ENCODE results near the gene ACTR3C.
"Not testable (repeated sequence)": the region's sequence is repeated elsewhere in the genome, so short reads cannot be mapped to it uniquely, and the experiment has no call there.

The ACTR3C gene

DNA sequence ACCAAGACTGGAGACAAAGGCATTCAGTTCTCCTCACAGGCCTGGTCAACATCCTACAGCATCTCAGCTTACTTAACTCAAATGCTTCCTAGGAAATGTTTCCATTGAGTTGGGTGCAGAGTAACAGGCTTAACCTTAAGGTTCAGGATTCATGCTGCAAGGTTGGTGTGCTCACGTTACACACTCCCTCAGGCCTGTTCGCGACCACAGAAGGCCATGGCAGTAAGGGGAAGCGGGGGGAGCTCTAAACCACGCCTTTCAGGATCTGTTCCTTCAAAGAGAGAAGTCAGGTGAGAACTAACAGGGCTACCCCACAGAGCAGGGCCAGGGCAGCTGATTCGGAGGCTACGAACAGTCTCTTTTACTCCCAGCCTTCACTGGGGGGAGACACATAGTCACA is 35.5 kb downstream of the ACTR3C start:
- DNase-seq (ENCODE audit: extremely low read depth in 1 of 2, low read depth in 1 of 2) = not testable (repeated sequence)

DNA sequence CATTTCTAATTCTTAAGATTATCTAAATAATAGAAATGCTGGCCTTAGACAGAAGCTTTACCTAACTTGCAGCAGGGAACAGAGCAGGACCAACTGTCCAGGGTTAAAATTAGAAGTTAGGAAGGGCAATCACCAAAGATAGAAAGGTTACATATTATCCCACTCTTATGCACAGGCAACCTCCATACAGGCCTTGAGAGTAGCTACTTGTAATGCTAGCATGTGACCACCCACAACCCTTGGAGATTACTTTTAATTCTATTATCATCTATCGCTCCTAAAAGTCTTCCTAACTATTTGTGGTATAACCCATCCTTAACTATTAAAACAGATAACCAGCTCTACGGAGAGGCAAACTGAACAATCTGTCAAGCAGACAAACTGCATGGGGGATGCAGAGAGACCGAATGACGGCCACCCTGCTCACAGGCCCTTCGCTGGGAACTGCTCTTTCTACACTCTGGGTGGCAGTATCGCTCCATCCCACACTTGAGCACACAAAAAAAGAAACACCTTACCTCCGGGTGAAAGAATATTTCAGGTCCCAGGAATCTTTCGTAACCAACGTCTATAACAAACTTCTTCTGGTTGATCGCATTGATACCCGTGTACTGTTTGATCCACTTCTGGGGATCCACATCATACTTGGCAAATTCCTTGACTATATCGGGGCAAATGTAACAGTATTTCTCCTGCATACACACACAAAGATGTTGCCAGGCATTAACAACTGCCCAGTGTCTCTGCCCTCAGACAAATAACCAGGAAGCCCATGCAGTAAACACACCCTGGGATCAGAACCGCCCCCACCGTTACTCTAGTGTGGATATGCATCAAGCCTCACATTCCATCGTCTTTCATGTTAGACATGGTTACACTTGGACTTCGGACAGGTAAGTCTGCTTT is 37.2 kb downstream of the ACTR3C start:
- DNase-seq (ENCODE audit: extremely low read depth in 1 of 2, low read depth in 1 of 2) = not testable (repeated sequence)

DNA sequence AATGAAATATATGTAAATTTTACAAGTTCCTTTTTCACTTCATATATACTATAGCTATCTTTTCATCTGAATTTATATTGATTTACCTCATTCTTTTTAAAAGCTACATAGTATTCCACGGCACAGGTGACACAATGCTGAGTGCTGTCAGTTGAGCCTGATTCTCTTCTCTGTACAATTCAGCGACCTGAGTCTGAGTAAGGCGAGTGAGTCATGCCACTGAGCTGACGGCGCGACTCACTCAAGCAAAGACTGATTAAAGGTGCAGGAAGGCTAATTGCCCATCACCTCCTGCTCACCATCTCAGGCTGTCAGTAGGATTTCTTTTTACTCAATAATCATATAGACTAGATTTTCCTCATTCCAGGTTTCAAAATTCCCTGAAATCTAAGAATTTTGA is 39.7 kb downstream of the ACTR3C start:
- not testable (repeated sequence) for DNase-seq (ENCODE audit: extremely low read depth in 1 of 2, low read depth in 1 of 2)

DNA sequence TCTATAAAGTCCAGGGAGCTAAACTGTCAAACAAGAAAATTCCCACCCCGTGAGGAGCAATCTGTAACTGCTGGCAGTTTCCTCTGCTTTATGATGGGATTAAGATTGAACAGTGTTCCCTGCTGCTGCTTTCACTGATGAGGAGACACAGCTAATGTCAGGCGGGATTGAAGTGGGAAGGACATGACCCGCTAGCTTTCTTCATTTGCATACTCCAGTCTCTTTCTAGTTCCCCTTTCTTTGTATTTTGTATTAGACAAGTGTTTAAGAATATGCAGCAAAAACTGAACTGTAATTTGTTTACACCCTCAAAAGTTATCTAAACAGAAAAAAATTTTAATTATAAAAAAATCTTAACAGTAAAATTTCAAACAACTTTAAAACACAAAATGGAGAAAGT is 40.2 kb downstream of the ACTR3C start:
- not testable (repeated sequence) for DNase-seq (ENCODE audit: extremely low read depth in 1 of 2, low read depth in 1 of 2)

DNA sequence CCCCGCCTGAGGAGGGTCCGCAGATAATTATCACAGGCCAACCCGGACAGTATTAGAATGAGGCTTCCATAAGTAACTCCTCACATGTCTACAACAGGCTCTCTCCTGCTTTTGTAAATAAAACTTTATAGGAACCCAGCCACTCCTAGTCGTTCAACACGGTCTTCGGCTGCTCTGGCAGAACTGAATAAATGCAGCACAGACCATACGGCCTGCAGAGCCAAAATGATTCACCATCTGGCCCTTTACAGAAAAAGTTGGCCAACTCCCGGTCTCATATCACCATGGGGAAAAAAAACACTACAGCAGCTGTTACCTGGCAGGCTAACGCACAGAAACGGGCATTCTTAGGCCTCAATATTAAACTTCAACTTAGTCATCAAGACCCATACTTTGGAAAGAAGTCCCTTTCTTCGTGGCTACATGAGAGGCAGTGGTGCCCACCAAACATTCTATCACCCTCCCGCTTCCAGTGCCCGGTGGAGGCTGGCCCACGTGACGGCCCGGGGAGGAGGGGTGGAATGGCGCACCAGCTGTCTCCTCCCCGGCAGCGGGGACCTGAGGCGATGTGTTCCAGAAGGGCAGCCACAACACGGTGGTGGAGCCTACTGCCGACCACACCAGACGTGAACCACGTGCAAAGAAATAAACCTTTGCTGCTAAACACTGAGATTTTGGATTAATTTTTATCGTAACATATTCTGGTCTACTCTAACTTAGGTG is 41.5 kb downstream of the ACTR3C start:
- not testable (repeated sequence) for DNase-seq (ENCODE audit: extremely low read depth in 1 of 2, low read depth in 1 of 2)

DNA sequence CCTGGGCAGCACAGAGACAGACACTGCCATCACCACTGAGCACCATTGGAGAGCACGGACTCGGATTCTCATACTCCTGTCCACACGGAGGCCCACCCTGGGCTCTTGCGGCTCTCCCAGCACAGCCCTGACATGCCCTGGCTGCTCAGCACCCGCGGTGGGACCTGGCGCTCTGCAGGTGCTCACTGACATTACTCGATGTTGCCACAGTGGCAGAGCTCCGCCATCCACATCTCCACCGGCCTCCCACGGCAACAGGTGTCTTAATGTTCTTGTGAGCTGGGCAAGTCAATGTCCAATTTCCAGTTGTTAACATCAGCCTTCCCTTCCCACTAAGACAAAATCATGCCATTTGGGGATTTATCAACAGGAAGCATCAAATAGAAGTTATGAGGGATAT is 45.0 kb downstream of the ACTR3C start:
- DNase-seq (ENCODE audit: extremely low read depth in 1 of 2, low read depth in 1 of 2) = not testable (repeated sequence)

DNA sequence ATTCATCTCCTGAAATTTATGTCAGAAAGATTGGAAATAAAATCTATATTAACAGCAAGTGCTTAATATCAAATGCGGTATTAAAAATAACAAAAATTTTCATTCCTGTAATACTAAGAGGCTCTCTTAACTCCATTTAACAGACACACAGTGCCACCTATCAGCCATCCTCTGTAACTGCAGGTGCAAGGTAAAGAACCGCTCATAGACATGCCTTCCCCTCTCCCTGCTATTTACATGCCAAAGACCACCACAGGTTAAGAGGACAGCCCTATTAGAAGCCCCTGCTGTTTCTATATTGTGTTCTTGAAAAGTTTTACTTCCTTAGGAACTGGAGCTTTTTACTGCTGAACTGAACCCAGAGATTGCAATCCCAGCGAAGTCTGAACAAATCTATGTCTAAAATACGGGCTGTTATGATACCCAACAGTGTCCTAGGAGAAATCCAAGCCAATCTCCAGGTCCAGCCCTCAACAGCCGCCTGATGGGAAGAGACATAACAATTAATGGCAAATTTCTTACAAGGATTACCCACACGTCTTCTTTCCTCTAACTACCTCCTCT is 47.1 kb downstream of the ACTR3C start:
- not testable (repeated sequence) for DNase-seq (ENCODE audit: extremely low read depth in 1 of 2, low read depth in 1 of 2)

DNA sequence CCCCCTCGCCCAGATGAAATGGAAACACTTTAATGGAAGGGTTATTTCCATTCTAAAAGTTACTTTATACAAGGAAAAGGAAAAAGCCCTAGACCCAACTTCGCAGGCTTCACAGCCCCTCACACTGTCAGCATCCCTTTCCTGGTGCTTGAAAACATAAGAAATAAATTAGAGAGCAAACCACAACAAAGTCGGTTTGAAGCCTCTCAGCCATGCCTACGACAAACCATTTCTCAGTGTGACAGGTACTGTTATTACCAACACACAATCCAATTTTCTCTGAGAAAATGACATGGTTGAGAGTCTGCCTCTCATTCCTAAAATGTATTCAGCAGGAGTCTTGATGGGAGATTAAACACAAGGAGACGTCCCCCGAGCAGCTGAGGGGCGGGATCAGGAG is 51.4 kb downstream of the ACTR3C start:
- DNase-seq (ENCODE audit: extremely low read depth in 1 of 2, low read depth in 1 of 2) = not testable (repeated sequence)

DNA sequence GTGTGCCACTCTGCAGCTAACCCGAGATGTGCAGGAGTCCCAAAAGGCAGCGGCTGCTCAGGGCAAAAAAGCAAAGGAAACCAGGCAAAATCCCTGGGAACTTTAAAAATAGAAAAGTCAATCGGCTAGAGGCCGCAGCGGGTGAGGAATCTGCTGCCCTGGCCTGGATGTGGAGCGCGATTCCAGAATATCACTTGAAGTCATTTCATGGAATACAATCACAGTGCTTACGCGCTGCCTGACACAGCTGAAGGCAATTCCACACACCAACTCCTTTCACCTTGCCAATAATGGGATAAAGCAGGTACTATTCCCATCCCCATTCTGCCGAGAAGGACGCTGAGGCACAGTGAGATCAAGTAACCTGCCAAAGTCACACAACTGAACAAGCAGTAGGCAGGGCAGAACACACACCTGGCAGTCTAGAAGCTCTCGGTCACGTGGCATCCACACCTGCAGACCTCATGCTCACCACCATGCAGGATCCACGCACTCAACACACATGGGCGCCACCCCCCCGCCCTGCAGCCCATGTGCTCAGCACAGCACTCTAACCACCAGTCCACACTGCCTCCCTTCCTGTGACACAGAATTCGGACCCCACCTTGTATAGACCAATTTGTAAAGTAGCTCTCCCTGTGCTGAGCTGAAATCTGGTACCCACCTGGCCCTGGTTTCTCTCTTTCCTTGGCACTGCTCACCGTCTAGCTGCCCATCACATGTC is 53.1 kb downstream of the ACTR3C start:
- not testable (repeated sequence) for DNase-seq (ENCODE audit: extremely low read depth in 1 of 2, low read depth in 1 of 2)

DNA sequence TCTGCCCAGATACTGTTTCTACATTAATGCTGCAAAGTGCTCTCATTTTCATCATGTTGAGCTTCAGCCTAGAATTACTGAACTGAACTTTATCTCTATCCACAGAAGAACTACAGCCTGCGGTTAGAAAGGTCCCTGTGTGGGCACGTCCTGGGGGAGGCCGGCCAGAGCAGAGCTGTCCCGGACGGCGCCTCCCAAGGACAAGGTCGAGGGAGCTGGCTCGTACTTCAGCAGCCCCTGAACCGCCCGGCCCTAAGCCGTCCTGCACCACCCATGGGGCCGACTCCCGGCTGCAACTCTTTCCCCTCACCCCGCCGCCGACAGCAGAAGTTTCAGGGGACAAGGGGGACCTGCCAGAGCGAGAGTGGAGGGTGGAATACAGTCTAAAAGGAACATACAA is 54.5 kb downstream of the ACTR3C start:
- DNase-seq (ENCODE audit: extremely low read depth in 1 of 2, low read depth in 1 of 2) = not testable (repeated sequence)

DNA sequence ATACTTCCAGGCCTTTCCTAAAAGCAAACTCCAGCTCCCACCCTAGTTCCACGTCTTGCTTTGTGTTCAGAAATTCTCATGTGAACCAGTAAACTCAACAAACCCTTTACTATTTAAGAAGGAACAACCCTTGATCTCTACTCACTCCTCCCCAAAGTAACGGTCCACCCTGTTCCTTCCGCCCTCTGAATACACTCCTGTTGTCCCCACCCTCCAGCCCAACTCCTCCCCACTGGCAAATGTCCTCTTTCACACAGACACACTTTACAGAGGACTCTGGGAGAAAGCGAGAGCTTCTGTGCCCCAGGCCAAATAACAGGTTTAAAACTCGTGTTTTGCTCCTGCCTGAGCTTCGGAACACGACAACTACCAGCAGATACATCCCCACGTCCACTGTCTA is 55.1 kb downstream of the ACTR3C start:
- DNase-seq (ENCODE audit: extremely low read depth in 1 of 2, low read depth in 1 of 2) = not testable (repeated sequence)

DNA sequence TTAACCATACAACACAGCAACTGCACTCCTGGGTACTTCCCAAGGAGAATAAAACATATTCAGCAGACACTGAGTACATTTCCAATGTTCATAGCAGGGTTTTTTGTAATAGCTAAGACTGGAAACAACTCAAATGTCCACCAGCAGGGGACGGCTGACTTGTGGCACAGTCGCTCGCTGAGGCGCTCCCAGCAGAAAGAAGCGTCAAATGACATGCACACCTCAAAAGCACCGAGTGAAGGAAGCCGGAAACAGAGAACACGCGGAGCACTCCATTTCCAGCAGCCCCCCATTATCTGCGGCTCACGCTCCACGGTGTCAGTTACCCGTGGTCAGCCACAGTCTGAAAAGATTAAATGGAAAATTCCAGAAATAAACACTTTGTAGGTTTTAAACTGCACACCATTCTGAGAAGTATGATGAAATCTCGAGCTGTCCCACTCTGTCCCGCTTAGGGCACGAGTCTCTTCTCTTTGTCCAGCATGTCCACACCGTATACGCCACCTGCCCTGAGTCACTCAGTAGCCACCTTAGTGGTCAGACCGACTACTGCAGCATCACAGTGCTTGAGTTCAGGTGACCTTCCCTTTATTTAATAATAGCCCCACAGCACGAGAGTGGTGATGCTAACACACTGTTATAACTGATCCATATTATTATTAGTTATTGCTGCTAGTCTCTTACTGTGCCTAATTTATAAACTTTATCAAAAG is 56.2 kb downstream of the ACTR3C start:
- not testable (repeated sequence) for DNase-seq (ENCODE audit: extremely low read depth in 1 of 2, low read depth in 1 of 2)

DNA sequence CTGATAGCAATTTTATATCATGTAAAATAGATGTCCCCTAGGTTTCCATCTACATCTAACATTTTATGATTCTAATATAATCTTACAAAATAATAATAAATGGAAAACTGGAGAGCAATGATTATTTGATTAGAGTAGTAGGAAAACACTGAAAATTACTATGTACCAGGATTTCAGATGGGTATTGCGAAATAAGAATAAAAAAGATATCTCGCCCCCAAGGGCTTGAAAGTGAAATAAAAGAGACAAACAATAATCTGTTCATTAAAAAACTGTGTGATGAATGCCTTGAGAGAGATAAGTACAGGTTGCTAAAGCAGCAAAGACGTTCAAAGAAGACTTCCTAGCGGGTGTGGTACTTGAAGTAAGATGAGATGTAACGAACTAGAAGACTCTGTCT is 60.7 kb downstream of the ACTR3C start:
- not testable (repeated sequence) for DNase-seq (ENCODE audit: extremely low read depth in 1 of 2, low read depth in 1 of 2)

DNA sequence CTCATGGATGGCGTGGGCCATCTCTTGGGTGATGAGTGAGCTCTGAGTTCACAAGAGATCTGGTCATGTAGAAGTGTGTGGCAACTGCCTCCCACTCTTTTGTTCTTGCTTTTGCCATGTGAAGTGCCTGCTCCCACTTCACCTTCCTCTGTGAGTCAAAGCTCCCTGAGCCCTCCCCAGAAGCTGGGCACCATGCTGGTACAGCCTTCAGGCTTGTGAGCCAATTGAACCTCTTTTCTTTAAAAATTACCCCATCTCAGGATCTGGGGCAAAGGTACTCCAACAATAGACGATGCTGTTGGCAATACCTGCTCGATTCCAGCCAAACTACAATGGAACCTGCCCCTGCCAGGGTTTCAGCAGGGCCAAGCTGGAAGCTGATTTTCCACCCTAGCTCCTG is 75.6 kb downstream of the ACTR3C start:
- DNase-seq (ENCODE audit: extremely low read depth in 1 of 2, low read depth in 1 of 2) = not testable (repeated sequence)

DNA sequence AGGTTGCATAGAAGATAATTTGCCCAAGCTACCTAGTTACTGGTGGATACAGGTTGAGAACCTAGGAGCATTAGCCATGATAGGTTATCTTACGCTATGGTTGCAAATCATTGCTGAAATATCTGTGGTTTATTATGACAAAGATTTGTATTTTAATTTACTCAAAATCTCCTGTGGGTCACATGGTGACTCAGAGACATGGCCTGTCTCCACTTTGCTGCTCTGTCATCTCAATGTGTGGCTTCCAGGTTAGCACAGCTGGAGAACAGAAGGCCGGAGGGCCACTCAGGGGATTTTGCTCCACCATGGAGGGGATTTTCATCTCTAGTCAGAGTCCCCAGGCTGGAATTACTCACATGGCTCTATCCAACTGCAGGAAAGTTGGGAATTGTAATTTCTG is 78.1 kb downstream of the ACTR3C start:
- DNase-seq (ENCODE audit: extremely low read depth in 1 of 2, low read depth in 1 of 2) = not testable (repeated sequence)

DNA sequence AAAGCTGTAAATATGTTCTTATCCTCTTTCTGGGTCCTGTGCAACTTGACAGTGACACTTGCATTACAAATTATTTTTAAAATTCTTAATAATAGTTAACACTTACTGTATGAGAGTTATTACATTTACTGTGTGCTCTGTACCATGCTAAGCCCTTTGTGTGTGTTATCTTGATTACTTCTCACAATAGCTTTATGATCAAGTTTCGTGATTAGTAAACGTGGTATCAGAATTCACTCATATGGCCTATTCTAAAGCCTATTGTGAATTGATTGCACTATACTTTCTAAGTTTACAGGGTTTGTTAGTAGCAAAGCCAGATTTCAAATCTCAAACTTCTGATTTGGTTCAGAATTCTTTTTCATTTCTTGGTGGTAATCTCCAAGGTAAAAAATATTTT is 80.4 kb downstream of the ACTR3C start:
- DNase-seq (ENCODE audit: extremely low read depth in 1 of 2, low read depth in 1 of 2) = not testable (repeated sequence)

DNA sequence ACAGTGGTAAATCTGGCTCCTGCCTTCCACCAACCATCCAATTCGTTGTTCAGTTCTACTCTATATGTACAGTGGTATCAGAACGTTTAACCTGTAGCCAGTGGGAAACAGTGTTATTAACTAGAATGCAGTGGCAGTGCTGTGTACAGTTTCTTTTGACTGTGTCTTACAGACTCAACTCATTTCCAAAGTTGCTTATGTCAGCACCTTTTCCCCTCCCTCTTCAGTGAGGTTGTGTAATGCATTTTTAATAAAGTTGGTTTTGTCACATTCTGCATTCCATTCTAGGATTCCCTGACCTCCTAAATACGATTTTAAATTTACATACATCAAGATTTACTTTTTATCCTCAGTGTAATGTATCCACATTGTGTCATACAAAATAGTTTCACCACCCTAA is 97.9 kb downstream of the ACTR3C start:
- not testable (repeated sequence) for DNase-seq (ENCODE audit: extremely low read depth in 1 of 2, low read depth in 1 of 2)

DNA sequence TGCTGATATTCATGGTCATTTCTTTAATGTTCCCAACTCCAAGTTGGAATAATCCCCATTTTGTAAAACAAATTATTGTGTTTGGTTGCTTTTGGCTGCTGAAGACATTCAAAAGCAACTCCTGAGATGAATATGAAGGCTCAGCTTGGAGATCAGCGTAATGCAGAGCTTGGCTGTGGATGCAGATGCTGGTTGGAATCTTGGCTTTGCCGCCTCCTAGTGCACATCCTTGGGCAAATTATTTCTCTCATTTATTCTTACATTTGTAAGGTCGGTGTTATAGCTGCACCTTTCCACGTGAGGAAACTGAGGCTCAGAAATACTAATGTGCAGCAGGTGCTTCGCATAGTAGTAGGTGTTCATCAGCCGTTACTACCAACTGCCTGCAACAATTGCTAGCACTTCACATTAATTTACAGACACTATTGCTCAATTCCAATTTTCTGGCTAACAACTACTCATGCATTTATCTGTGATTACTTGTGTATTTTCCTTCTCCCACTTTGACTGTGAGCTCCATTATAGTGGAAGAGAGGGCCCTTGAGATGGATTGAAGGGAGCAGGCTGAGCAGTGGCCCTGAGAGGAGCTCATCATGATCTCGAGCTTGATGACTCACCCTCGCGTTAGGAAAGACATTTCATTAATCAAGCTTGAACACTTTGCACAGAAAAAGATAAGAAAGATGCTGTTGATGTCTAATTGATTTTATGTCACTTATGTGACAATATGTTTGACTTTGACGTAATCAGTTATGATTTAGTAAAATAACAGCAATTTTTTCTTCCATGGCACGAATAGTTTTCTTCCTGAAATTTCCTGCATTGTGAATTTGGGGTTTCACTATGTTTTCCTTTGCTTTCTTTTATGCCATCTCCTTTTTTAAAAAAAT is 101.0 kb downstream of the ACTR3C start:
- DNase-seq (ENCODE audit: extremely low read depth in 1 of 2, low read depth in 1 of 2) = not testable (repeated sequence)

DNA sequence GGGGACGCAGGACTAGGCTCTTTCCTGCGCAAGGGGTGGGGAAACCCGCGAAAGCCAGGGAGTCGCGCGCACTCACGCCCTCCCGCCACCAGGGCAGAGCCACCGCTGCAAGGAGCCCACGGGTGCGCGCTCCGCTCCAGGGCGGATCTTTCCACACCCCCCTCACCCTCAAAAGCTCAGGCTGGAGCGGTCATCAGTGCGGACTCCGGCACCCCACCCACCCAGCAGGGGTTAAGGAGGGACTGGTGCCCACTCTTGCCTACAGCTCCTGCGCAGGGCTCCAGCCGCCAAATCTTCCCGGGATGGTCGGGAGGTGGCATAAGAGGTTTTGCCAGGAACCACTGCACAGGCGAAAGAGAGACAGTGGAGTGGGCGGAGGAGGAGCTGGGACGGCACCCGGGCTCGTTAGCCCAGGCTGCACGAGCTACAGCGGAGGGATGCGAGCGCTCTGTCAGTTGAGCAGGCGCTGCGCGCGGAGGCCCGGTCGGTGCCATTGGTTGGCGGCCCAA is 102.6 kb downstream of the ACTR3C start:
- DNase-seq (ENCODE audit: extremely low read depth in 1 of 2, low read depth in 1 of 2) = not testable (repeated sequence)
